NCI-H1436 treated with DMSO at 0.1 percent for 48 hours (cell line): Measurements from ENCODE around the gene TRH.

ENCODE experiments used
- DNase-seq: peaks from one replicate; lab custom pipeline; 2025; lab: John Stamatoyannopoulos, UW

Gene TRH

DNA sequence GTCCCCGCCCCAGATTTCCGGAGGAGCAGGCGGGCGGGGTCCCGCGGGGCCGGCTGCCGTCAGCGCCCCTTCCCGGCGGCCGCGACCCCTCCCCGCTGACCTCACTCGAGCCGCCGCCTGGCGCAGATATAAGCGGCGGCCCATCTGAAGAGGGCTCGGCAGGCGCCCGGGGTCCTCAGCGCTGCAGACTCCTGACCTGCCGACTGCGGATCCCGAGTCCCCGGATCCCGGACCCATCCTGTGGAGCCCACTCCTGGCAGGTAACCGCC, at the start of gene TRH:
TRH (plus strand) TSS at position 157 of the 269 bp plus-strand sequence. CDS start 1,097 bp downstream, outside the sequence.
- DNase-seq, result no peak

- no peak for DNase-seq
These were observed 47.4 kb upstream of the TRH start for GRCh38 chr3:129927072-129927471.

DNA sequence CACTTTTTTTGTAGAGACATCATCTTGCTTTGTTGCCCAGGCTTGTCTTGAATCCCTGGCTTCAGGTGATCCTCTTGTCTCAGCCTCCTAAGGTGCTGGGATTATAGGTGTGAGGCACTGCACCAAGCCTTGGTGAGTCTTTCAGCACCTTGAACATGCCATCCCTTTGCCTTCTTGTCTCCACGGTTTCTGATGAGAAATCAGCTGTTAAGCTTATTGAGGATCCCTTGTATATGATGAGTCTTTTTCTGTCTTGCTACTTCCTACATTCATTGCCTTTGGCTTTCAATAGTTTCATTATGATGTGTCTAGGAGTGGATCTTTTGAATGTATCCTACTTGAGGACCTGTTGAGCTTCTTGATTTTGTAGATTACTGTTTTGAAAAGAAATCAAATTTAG, 45.1 kb upstream of the TRH start:
- DNase-seq, result no peak

DNA sequence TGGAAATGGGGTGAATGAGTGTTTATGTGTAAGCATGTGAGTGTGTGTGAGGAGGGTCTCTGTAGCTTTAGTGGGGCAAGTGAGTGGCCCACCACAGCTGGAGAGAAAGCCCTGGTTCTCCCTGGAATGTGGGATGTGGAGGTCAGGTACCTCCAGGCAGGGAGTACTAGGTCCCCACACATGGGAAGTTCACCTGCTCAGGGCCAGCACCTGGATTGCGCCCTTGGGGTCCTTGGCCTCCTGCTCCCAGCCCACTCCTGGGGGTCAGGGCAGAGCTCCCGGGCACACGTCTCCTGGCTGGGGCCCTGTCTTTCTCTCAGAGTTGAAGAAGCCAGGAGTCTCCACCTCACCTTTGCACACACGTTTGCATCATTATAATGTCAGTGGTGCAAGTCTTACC, 41.0 kb upstream of the TRH start:
- no peak for DNase-seq

GRCh38 chr3:129934234-129935123, 40.0 kb upstream of the TRH start:
- DNase-seq, result no peak

DNA sequence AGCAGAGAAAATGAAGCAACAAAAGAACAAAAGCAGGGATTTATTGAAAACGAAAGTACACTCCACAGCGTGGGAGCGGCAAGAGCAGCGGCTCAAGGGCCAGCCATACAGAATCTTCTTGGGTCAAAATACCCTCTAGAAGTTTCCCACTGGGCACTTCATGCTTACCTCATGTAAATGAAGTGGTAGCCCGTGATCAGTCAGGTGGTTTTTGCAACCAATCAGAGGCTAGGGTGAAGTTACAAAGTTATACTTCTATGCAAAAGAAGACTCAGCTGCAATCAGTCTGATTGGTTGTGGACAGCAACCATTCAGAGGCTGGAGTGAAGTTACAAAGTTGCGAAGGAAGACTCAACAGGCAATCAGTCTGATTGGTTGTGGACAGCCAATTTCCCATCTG, 37.8 kb upstream of the TRH start:
- no peak for DNase-seq

DNA sequence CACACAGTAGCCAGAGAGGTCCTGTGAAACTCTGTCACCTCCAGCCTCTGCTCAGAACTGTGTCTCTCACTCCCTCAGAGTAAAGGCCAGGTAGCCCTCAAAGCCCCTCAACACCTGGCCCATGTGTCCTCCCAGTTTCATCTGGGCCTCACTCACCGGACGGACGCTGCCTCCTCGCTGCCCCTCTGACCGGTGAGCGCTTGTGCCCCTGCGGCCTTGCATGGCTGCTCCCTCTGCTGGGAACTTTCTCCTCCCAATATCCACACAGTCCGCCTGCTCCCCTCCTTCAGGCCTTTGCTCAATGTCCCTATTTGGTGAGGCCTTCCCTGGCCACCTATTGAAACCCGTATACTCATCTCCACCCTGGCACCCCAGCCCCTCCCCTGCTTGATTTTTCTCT, 36.8 kb upstream of the TRH start:
- no peak for DNase-seq

GRCh38 chr3:129938140-129938930, 36.2 kb upstream of the TRH start:
- no peak for DNase-seq

- no peak for DNase-seq
These were observed 34.4 kb upstream of the TRH start for GRCh38 chr3:129940086-129940485.

DNA sequence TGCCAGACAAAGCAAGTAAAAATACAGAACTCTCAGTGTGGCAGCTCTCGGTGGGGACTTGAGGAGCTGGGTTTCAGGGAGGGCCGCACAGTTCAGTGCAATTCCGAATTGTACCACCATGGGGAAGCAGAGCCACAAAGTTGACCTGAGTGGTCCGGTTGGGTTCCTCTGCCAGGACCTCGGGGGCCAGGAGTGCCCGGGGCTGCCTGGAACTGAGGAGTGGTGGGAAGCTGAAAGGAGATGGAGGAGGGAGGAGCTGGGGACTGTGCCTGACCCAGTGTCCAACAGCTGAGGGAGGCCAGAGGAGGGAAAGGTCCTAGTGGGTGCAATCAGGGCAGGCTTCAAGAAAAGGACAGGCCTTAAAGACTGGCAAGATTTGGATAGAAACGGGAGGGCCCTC, 32.2 kb upstream of the TRH start:
- no peak for DNase-seq

GRCh38 chr3:129943020-129943419, 31.5 kb upstream of the TRH start:
- DNase-seq, result no peak

DNA sequence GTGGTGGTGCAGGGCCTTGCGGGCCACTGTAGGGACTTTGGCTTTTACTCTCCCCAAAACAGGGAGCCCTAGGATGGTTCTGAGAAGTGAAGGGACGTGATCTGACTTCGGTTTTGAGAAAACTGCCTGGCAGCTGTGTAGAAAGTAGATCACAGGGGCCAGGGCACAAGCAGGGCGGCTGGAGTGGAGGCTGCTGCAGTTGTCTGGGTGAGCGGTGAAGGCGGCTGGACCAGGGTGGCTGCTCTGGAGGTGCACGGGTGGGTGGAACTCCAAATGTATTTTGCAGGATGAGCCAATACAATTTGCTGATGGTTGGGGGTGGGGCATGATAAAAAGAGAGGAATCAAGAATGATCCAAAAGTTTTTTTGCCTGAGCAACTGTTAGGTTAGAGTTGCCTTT, 29.8 kb upstream of the TRH start:
- DNase-seq, result no peak

GRCh38 chr3:129947538-129948240, 26.8 kb upstream of the TRH start:
- DNase-seq, result no peak

DNA sequence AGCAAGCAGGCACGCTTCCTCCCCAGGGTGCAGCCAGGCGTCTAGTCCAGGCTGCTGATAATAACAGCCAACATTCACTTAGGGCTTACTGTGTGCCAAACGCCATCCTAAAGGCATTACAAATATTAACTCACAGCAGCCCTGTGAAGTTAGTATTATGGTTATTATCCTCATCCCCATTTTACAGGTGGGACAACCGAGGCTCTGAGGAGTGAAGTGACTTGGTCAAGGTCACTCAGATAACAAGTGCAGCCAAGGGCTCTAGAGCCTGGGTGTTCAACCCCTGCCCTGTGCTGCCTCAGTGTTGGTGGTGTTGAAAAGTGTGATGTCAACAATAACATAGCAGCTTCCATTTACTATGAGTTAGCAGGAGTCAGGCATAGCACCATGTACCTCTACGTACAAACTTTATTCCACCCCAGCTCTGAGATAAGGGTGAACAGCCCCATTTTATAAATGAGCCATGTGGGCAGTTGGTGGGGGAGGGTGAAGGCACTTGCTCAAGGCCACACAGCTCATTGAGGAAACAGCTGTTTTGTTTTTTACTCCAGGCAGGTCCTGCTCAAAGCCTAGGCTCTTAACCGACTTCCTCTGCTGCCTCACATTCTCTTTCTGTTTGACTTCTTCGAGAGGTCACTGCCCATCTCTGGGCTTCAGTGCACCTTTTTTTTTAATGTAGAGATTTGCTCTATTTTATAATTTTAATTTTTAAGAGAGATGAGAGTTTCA, 24.0 kb upstream of the TRH start:
- no peak for DNase-seq

DNA sequence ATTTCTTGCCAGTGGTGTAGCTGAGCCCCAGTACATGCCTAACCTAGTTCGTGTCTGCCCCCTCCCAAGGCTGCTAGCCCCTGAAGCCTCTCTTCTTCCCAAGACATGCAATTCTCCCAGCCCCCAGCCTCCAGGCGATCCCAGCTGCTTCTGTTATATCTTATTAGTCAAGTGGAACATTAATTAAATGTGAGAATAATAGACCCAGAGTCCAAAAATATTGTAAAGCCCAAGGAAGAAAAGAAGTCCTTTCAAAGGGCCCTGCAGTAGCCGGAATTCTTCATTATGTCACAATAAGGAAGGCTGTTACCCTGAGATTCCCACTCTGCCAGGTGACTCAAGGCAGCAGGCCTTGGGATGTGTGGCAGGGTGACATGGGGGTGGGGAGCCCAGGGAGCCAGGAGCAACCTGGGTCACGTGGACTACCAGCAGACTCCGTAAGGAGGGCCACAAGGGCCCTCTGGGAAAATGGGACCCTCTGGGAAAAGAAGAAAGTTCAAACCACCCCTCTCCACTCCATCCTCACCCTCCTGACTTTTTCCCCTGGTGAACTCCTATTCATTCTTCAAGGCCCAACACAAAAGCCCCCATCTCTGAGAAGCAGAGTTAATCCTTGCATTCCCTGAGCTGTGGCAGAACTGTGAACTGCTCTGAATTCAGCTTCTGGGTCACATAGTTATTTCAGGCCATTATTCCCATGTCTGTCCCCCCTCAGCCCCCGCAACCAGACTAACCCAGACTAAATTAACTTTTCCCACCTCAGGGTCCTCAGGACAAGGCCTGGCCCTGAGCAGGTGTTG, 21.8 kb upstream of the TRH start:
- DNase-seq, result no peak

DNA sequence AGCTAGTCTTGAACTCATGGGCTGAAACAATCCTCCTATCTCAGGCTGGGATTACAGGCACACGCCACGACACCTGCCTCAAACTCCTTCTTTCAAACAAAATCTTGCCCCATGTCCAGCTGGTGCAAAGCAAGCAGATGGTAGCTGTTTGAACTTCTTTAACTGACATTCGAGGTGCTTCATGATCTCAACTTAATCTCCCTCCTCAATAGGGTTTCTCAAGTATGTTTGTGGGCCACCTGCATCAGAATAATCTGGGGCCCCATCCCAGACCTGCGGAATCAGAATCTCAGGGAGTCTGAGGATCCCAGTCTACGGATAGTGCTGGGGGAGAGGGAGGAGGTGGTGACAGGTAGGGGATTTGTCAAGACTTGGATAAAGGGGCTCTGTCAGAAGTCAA, 20.9 kb upstream of the TRH start:
- DNase-seq, result no peak

DNA sequence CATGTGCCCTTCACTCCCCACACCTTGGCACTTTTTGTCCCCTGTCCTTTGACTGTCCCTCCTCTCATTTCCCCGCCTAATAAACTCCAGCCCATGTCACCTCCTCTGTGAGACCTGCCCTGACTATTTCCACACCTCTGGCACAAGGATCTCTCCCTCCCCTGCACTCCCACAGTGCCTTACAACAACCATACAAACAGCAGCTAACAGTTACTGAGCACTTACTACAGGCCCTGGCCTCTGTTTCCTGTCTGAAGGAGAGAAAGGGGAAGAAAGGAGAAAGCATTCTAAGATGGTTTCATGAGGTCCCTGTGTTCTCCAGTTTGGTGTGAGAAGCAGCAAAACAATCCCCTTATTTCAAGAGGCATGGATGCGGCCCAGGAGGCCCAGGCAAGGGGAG, 20.0 kb upstream of the TRH start:
- no peak for DNase-seq

DNA sequence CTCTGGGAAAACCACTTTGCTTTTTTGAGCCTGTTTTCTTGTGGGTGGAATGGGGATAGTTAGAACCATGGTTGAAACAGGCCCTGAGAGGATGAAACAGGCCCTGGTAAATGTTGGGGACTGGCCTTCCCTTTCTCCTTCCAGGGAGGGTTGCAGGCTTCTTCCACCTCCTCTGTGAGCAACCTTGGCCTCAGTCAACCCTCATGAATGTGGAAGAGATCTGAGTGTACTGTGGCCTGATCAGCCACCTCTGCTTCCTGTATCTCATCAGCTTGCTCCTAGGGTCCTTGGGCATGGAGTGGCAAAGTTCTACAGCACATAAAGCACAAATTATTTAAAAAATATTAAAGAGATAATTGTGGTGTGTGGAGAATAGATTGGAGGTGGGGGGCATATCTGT, 17.6 kb upstream of the TRH start:
- no peak for DNase-seq

DNA sequence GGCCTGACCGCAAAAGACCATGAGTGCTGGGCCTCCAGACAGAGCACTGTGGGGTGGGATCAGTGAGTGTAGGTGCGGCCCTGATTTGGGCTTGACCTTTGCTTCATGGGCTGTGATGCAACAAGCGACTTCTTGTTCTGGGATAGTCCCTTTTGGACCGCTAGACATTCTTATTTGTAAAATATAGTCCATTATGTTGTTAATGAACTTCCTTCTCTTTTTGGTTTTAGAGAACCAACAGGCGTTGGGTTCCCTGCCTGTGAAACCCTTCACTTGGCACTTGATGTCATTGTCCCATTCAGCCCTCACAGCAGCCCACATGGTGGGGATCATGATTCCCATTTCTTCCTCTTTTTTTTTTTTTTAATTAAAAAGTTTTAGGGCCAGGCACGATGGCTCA, 15.8 kb upstream of the TRH start:
- no peak for DNase-seq

DNA sequence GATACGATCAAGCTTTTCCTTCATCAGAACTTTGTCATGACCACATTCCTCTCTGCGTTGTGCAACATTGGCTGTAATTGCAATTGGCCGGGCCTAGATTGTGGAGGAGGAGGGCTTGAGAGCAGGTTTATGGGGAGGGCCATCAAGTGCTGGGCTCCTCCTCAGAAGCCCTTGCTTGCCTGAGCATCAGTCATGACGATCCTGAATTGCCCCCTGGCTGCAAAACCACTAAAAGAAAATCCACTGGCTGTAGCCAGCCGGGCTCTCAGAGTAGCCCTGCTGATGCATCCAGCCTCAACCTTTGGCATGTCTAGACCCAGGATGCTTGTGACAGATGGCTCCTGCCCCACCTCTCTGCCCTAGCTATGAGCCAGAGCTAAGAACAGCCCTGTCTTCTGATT, 13.4 kb upstream of the TRH start:
- DNase-seq, result no peak

DNA sequence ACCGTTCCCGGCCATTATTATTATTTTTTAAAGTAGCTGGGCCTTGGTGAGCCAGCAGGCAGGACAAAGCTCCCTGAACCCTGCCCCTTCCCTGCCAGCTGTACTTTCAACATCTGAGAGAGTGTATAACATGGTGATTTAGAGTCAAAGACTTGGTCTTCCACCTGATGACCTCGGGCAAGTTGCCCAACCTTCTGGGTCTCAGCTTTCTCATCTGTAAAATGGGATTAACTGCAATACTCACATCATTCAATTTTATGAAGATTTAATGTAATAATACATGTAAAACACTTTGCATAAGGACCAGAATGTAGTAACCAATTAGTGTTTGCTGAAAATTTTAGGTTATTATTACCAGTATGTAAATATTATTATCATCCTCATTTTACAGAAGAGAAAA, 11.9 kb upstream of the TRH start:
- DNase-seq, result no peak
